Glomerular visceral epithelial cell (primary cell): Measurements from ENCODE around the gene SUSD6.
"Not testable (repeated sequence)": the region's sequence is repeated elsewhere in the genome, so short reads cannot be mapped to it uniquely, and the experiment has no call there.

Experiments
- DNase-seq: peaks from one replicate; pipeline ENCODE4 v3.0.0-alpha.2; 2016; ENCODE audit errors: extremely low spot score

Gene SUSD6

GRCh38 chr14:69712599-69713088 is 101.2 kb downstream of the SUSD6 start:
- DNase-seq, result no peak

GRCh38 chr14:69713209-69713781 is 101.9 kb downstream of the SUSD6 start:
- no peak for DNase-seq

GRCh38 chr14:69713993-69714679 is 102.7 kb downstream of the SUSD6 start:
- no peak for DNase-seq

- DNase-seq, result peak; percentile 86
These were observed 104.5 kb downstream of the SUSD6 start for GRCh38 chr14:69715725-69716477.

- DNase-seq, result peak; percentile 87
These were observed 105.2 kb downstream of the SUSD6 start for GRCh38 chr14:69716478-69717187.

- DNase-seq, result not testable (repeated sequence)
These were observed 107.2 kb downstream of the SUSD6 start for GRCh38 chr14:69718614-69719013.

GRCh38 chr14:69719501-69719951 is 108.1 kb downstream of the SUSD6 start:
- peak; percentile 90 for DNase-seq

- DNase-seq, result no peak
These were observed 109.5 kb downstream of the SUSD6 start for GRCh38 chr14:69720912-69721311.

GRCh38 chr14:69726761-69727511 is 115.5 kb downstream of the SUSD6 start:
- DNase-seq, result peak; percentile 78

GRCh38 chr14:69727860-69728259 is 116.5 kb downstream of the SUSD6 start:
- DNase-seq, result no peak

GRCh38 chr14:69731919-69732598 is 120.7 kb downstream of the SUSD6 start:
- DNase-seq, result not testable (repeated sequence)

GRCh38 chr14:69736405-69736804 is 125.0 kb downstream of the SUSD6 start:
- DNase-seq, result not testable (repeated sequence)

GRCh38 chr14:69741055-69741454 is 129.7 kb downstream of the SUSD6 start:
- no peak for DNase-seq

- peak; percentile 32 for DNase-seq
These were observed 138.6 kb downstream of the SUSD6 start for GRCh38 chr14:69749956-69750355.

- no peak for DNase-seq
These were observed 139.1 kb downstream of the SUSD6 start for GRCh38 chr14:69750495-69750894.

- no peak for DNase-seq
These were observed 141.4 kb downstream of the SUSD6 start for GRCh38 chr14:69752773-69753172.

- DNase-seq, result no peak
These were observed 142.5 kb downstream of the SUSD6 start for GRCh38 chr14:69753860-69754259.

GRCh38 chr14:69754487-69754886 is 143.1 kb downstream of the SUSD6 start:
- no peak for DNase-seq

- no peak for DNase-seq
These were observed 143.9 kb downstream of the SUSD6 start for GRCh38 chr14:69755296-69755695.

GRCh38 chr14:69755784-69756183 is 144.4 kb downstream of the SUSD6 start:
- no peak for DNase-seq

- no peak for DNase-seq
These were observed 144.9 kb downstream of the SUSD6 start for GRCh38 chr14:69756298-69756697.
